SU-DHL-6 (cell line): Measurements from ENCODE around the gene MTHFSD.

Experiments used
- EZH2phosphoT487 ChIP-seq: fragments of 200-600 bp; sonication (generic), shearing (Covaris generic); conservative IDR thresholded peaks from 2 replicates; pipeline ENCODE4 v1.6.1; 2018; ENCODE audit warnings: mild to moderate bottlenecking, antibody characterized with exemption, low read length, moderate library complexity, mixed read lengths
- TF ChIP-seq, protein P1 (sequence below): fragments of 200-600 bp; sonication (generic); IDR thresholded peaks from one replicate; pipeline ENCODE4 v1.5.1; 2017; ENCODE audit warnings: antibody characterized with exemption, mild to moderate bottlenecking, low read length, moderate library complexity; ENCODE audit not compliant: insufficient read depth, poor library complexity, severe bottlenecking

- TF ChIP-seq, protein P1, sequence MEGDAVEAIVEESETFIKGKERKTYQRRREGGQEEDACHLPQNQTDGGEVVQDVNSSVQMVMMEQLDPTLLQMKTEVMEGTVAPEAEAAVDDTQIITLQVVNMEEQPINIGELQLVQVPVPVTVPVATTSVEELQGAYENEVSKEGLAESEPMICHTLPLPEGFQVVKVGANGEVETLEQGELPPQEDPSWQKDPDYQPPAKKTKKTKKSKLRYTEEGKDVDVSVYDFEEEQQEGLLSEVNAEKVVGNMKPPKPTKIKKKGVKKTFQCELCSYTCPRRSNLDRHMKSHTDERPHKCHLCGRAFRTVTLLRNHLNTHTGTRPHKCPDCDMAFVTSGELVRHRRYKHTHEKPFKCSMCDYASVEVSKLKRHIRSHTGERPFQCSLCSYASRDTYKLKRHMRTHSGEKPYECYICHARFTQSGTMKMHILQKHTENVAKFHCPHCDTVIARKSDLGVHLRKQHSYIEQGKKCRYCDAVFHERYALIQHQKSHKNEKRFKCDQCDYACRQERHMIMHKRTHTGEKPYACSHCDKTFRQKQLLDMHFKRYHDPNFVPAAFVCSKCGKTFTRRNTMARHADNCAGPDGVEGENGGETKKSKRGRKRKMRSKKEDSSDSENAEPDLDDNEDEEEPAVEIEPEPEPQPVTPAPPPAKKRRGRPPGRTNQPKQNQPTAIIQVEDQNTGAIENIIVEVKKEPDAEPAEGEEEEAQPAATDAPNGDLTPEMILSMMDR: no peak
- no peak for TF ChIP-seq EZH2phosphoT487
Observed at GRCh38 chr16:86531191-86531545, 23.9 kb downstream of the MTHFSD start.
